ENCODE data around the gene MRPL52.
A peak's percentile ranks its signal among the peaks of the same experiment; 100 is the strongest.

The MRPL52 gene

DNA sequence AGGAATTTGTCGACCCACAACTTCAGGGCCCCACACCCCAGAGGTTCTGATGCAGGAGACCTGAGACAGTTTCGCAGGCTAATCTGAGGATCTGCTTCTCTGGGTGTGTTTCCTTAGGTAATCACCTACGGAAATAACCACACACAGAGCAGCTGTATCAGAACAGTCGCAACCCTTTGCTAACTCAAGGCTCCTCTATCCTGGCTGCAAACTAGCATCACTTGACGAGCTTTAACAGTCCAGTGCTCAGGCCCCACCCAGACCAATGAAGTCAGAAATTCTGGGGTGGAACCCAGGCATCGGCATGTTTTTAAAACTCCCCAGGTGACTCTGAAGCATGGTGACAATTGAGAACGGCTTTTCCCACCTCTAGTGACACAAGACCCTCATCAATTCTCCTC is 35.1 kb upstream of the MRPL52 start:
- H3K4me1 ChIP-seq (ENCODE audit: control insufficient read depth, insufficient read depth, low read length) = no peaks in the 10 kb centered on the region
- ChIA-PET POLR2A (interaction anchor here (1.1 kb wide), 1 partner anchor 28 kb away, joined by 4 read pairs; the partner anchor contains the start of gene OXA1L), CTCF (interaction anchor here (1.1 kb wide), 1 partner anchor 28 kb away, joined by 4 read pairs; no protein-coding TSS in a partner anchor)
- H3K27ac ChIP-seq (ENCODE audit: extremely low read depth, low read depth, low read length) = no peak overlapping the region
- TF ChIP-seq HOXC10 (CRISPR knock-in tag; IDR thresholded peaks at IDR 0.05) (no peak), ZNF501 (tag by site-specific recombination; IDR thresholded peaks at IDR 0.05) (no peak), RBAK (tag by site-specific recombination; IDR thresholded peaks at IDR 0.05) (no peak), PATZ1 (tag by site-specific recombination; IDR thresholded peaks at IDR 0.05) (no peak), BCL11B (tag by site-specific recombination; IDR thresholded peaks at IDR 0.05; ENCODE audit: low read depth) (no peak), ZNF580 (tag by site-specific recombination; IDR thresholded peaks at IDR 0.05) (no peak), ZNF354C (tag by site-specific recombination; IDR thresholded peaks at IDR 0.05; ENCODE audit: borderline replicate concordance, low read depth) (no peak), ZNF132 (tag by site-specific recombination; IDR thresholded peaks at IDR 0.05; ENCODE audit: borderline replicate concordance) (no peak), ZBTB20 (tag by site-specific recombination; IDR thresholded peaks at IDR 0.05) (no peak), ZNF791 (tag by site-specific recombination; IDR thresholded peaks at IDR 0.05) (no peak), ZFHX2 (tag by site-specific recombination; conservative IDR thresholded peaks at IDR 0.05) (no peak), MZF1 (tag by site-specific recombination; IDR thresholded peaks at IDR 0.05; ENCODE audit: borderline replicate concordance) (no peak), ZSCAN16 (tag by site-specific recombination; IDR thresholded peaks at IDR 0.05) (no peak), ZNF530 (tag by site-specific recombination; IDR thresholded peaks at IDR 0.05; ENCODE audit: low read depth) (no peak), ZNF10 (tag by site-specific recombination; IDR thresholded peaks at IDR 0.05) (no peak), FEZF1 (tag by site-specific recombination; IDR thresholded peaks at IDR 0.05) (no peak), ZNF621 (tag by site-specific recombination; IDR thresholded peaks at IDR 0.05) (no peak), ZNF157 (tag by site-specific recombination; IDR thresholded peaks at IDR 0.05) (no peak)
- TF ChIP-seq, protein P1, sequence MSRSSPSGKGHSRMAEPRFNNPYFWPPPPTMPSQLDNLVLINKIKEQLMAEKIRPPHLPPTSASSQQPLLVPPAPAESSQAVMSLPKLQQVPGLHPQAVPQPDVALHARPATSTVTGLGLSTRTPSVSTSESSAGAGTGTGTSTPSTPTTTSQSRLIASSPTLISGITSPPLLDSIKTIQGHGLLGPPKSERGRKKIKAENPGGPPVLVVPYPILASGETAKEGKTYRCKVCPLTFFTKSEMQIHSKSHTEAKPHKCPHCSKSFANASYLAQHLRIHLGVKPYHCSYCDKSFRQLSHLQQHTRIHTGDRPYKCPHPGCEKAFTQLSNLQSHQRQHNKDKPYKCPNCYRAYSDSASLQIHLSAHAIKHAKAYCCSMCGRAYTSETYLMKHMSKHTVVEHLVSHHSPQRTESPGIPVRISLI (tag by site-specific recombination; IDR thresholded peaks at IDR 0.05) = no peak
- TF ChIP-seq, protein P2, sequence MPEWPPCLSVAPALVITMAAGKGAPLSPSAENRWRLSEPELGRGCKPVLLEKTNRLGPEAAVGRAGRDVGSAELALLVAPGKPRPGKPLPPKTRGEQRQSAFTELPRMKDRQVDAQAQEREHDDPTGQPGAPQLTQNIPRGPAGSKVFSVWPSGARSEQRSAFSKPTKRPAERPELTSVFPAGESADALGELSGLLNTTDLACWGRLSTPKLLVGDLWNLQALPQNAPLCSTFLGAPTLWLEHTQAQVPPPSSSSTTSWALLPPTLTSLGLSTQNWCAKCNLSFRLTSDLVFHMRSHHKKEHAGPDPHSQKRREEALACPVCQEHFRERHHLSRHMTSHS (tag by site-specific recombination; IDR thresholded peaks at IDR 0.05) = no peak
- H3K36me3 ChIP-seq (ENCODE audit: control insufficient read depth in 2 of 2, insufficient read depth in 1 of 2, low read length in 2 of 2) = no peaks in the 10 kb centered on the region
- H3K9me3 ChIP-seq (ENCODE audit: control insufficient read depth, insufficient read depth, low read depth, low read length) = no peaks in the 10 kb centered on the region
- H3K4me3 ChIP-seq (ENCODE audit: low read depth, low read length) = no peak overlapping the region

- CTCF ChIA-PET = no interaction called here
- no peak overlapping the region for H3K27ac ChIP-seq (ENCODE audit: extremely low read depth, low read depth, low read length)
Measured at GRCh38 chr14:22796087-22796707, 33.5 kb upstream of the MRPL52 start.

More at GRCh38 chr14:22796087-22796707, 33.5 kb upstream of the MRPL52 start:
- TF ChIP-seq ZNF112 (tag by site-specific recombination; IDR thresholded peaks at IDR 0.05) (no peak), SCRT1 (tag by site-specific recombination; IDR thresholded peaks at IDR 0.05; ENCODE audit: borderline replicate concordance) (no peak), ZNF426 (tag by site-specific recombination; IDR thresholded peaks at IDR 0.05) (no peak), ZNF354C (tag by site-specific recombination; IDR thresholded peaks at IDR 0.05; ENCODE audit: borderline replicate concordance, low read depth) (no peak), GLI2 (tag by site-specific recombination; IDR thresholded peaks at IDR 0.05; ENCODE audit: borderline replicate concordance, low read depth) (no peak), ZNF26 (tag by site-specific recombination; IDR thresholded peaks at IDR 0.05) (no peak), HOXD13 (CRISPR knock-in tag; IDR thresholded peaks at IDR 0.05; ENCODE audit: borderline replicate concordance) (no peak), ZNF394 (tag by site-specific recombination; IDR thresholded peaks at IDR 0.05; ENCODE audit: borderline replicate concordance) (peak; percentile 38; the same call in 1 of the 2 replicates)
- H3K36me3 ChIP-seq (ENCODE audit: control insufficient read depth in 2 of 2, insufficient read depth in 1 of 2, low read length in 2 of 2) = no peaks in the 10 kb centered on the region
- H3K4me1 ChIP-seq (ENCODE audit: control insufficient read depth, insufficient read depth, low read length) = no peaks in the 10 kb centered on the region
- POLR2A ChIA-PET = interaction anchor here (0.6 kb wide), 1 partner anchor 23 kb away, joined by 4 read pairs; no protein-coding TSS in a partner anchor
- no peak overlapping the region for H3K4me3 ChIP-seq (ENCODE audit: low read depth, low read length)
- H3K9me3 ChIP-seq (ENCODE audit: control insufficient read depth, insufficient read depth, low read depth, low read length) = no peaks in the 10 kb centered on the region
